GM12873 (cell line): ENCODE measurements around the gene RNF175.

ENCODE experiments used
- TF ChIP-seq, protein P1 (sequence below): IDR thresholded peaks from 2 replicates; pipeline ENCODE4 v1.5.1; 2012; ENCODE audit warnings: low read depth, mild to moderate bottlenecking, moderate library complexity, low read length, control low read depth; ENCODE audit not compliant: insufficient read depth; ENCODE audit errors: missing control alignments

Gene RNF175

DNA sequence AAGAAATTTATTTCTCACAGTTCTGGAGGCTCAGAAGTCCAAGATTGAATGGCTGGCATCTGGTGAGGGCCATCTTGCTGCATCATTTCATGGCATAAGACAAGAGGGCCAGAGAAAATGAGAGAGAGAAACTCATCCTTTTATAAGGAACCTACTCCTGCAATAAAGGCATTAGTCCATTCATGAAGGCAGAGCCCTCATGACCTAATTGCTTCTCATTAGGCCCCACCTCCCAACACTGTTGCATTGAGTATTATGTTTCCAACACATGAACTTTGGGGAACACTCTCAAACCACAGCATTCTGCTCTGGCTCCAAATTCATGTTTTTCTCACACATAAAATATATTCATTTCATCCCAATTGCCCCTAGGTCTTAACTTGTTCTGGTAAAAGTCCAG is 14.2 kb downstream of the RNF175 start:
- TF ChIP-seq, protein P1, sequence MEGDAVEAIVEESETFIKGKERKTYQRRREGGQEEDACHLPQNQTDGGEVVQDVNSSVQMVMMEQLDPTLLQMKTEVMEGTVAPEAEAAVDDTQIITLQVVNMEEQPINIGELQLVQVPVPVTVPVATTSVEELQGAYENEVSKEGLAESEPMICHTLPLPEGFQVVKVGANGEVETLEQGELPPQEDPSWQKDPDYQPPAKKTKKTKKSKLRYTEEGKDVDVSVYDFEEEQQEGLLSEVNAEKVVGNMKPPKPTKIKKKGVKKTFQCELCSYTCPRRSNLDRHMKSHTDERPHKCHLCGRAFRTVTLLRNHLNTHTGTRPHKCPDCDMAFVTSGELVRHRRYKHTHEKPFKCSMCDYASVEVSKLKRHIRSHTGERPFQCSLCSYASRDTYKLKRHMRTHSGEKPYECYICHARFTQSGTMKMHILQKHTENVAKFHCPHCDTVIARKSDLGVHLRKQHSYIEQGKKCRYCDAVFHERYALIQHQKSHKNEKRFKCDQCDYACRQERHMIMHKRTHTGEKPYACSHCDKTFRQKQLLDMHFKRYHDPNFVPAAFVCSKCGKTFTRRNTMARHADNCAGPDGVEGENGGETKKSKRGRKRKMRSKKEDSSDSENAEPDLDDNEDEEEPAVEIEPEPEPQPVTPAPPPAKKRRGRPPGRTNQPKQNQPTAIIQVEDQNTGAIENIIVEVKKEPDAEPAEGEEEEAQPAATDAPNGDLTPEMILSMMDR, result no peak

DNA sequence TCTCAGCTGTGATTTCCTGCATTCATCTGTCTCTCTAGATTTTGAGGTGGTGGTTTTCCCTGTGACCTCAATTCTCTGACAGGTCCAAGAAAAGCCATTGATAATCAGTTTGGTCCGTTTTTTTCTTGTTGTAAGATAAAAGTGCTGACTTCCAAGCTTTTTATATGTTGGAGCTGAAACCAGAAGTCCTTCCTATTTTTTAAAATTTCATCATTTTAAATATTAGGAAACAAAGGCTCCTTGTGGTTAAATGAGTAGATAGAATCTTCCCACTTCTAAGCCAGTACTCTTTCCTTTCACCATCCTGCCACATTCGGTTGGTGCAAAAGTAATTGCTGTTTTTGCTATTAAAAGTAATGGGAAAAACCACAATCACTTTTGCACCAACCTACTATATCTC is 18.3 kb downstream of the RNF175 start:
- TF ChIP-seq, protein P1, result no peak

DNA sequence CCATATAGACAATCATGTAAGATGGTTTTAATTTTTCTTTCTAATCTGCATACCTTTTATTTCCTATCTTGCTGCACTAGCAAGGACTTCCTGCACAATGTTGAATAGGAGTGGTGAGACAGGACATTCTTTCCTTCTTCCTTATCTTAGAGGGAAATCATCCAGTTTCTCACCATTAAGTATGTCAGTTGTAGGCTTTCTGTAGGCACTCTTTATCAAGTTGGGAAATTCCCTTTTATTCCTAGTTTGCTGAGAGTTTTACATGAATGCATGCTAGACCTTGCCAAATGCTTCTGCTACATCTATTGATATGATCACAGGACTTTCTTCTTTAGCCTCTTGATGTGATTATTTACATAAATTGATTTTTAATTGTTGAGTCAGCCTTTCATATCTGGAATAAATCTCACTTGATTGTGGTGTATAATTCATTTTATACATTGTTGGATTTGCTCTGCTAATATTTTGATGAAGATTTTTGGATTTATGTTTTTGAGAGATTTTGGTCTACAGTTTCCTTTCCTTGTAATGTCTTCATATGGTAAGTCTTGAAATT is 23.8 kb downstream of the RNF175 start:
- TF ChIP-seq, protein P1, result no peak

DNA sequence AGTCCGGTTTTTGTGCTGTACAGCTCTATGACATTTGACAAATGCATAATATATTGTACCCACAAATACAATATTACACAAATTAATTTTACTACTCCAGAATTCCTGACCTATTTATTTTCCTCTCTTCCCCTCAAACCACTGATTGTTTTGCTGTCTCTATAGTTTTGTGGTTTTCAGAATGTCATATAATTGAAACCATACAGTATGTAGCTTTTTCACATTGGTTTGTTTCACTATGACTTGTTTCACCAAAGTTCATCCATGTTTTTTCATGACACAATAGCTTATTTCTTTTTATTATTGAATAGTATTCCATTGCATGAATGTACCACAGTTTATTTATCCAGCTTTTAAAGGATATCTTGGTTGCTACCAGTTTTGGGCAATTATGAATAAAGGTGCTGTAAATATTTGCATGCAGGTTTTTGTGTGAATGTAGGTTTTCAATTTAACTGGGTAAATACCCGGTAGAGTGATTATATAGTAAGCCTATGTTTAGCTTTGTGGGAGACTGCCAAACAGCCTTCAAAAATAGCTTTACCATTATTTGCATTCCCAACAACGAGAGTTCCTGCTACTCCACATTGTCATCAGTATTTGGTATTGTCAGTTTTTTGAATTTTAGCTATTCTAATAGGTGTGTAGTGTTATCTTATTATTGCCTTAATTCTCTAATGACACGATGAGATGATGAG is 25.9 kb downstream of the RNF175 start:
- TF ChIP-seq, protein P1, result no peak

DNA sequence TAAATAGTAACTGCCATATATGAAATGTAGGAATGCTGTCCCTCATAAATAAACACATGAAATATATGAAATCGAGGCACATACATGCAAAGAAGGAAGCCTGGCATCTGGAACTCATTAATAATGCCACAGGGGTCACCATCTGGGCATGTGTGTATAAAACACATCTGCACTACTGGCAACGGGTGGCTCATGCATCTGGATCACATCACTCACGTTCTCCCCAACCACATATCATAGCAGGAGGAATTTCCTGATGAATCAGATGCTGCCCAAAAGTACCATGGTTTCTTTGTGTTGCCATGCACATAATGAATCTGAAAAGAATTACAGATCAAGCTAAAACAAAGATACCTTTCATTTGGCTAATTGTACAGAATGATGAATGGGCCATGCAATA is 28.6 kb downstream of the RNF175 start:
- TF ChIP-seq, protein P1, result no peak

DNA sequence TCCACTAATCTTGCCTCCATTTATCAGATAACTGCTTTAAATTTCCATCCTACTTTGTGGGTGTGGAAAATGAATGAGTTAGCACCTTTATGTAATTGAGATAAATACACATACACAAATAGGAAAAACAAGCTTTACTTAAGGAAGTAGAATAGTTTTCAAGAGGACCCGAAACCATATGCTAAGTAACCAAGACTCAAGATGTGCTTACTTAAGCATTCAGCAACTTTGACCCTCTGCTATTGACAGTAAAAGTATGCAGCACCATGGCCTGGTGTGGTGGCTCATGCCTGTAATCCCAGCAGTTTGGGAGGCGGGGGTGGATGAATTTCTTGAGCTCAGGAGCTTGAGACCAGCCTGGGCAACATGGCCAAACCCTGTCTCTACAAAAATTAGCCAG is 29.9 kb downstream of the RNF175 start:
- TF ChIP-seq, protein P1, result no peak

DNA sequence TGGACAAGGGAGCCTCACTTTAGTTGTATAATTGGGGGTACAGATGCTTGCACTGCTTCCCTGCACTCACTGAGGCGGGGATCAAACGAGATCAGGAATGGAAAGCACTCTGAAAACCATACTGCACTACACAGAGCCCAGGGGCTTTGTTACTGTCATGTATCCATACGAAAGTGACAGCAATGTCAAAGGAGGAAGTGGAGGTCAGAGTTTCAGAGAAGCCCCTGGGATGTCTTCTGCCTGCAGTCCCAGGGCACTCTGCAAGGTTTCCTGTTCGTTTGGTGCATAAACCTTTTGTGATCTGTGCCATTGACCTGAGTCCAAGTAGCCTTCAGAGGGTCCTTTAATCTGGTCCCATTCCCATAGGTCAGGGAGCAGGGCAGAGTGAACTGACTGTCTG is 31.2 kb downstream of the RNF175 start:
- TF ChIP-seq, protein P1, result no peak
